GM13976 (cell line): Measurements from ENCODE around the gene ATAD3B.
"Not testable (repeated sequence)": the region's sequence is repeated elsewhere in the genome, so short reads cannot be mapped to it uniquely, and the experiment has no call there.

ENCODE experiments used
- DNase-seq: peaks from one replicate; pipeline ENCODE4 v3.0.0; 2012; ENCODE audit warnings: low spot score
- CTCF ChIP-seq: IDR thresholded peaks from 2 replicates; pipeline ENCODE4 v1.5.1; 2012; ENCODE audit warnings: borderline replicate concordance, mild to moderate bottlenecking; ENCODE audit not compliant: insufficient read depth; ENCODE audit errors: extremely low read depth, missing control alignments, control extremely low read depth
- in situ Hi-C: fragments of 300-500 bp; cut with MboI; formaldehyde crosslinking; loops from one replicate; pipeline ENCODE4 v1.12.0; 2022; ENCODE audit warnings: low sequenced_read_pairs, mixed read lengths, inconsistent platforms; ENCODE audit not compliant: unreplicated experiment

ATAD3B gene

GRCh38 chr1:1482856-1483255 is 11.3 kb downstream of the ATAD3B start:
- no peak for TF ChIP-seq CTCF
- in situ Hi-C loops, result no loop called here
- no peak for DNase-seq

GRCh38 chr1:1483714-1484113 is 12.1 kb downstream of the ATAD3B start:
- TF ChIP-seq CTCF, result no peak
- in situ Hi-C loops, result no loop called here

GRCh38 chr1:1484976-1485750 is 13.6 kb downstream of the ATAD3B start:
- in situ Hi-C loops, DNase-seq: not testable (repeated sequence)

More at GRCh38 chr1:1483714-1484113, 12.1 kb downstream of the ATAD3B start:
- no peak for DNase-seq

GRCh38 chr1:1485755-1486317 is 14.3 kb downstream of the ATAD3B start:
- in situ Hi-C loops, DNase-seq: not testable (repeated sequence)

- TF ChIP-seq CTCF, result no peak
- DNase-seq, result no peak
- in situ Hi-C loops, result no loop called here
These were observed 16.1 kb downstream of the ATAD3B start for GRCh38 chr1:1487701-1488100.

GRCh38 chr1:1489231-1489630 is 17.7 kb downstream of the ATAD3B start:
- in situ Hi-C loops, result no loop called here
- no peak for TF ChIP-seq CTCF
- DNase-seq, result no peak

GRCh38 chr1:1489861-1490260 is 18.3 kb downstream of the ATAD3B start:
- in situ Hi-C loops, result no loop called here
- no peak for TF ChIP-seq CTCF
- no peak for DNase-seq

GRCh38 chr1:1490633-1491230 is 19.2 kb downstream of the ATAD3B start:
- TF ChIP-seq CTCF, result no peak
- in situ Hi-C loops, result no loop called here
- no peak for DNase-seq
